ENCODE data around the gene GLI1.
"Not testable (repeated sequence)": the region's sequence is repeated elsewhere in the genome, so short reads cannot be mapped to it uniquely, and the experiment has no call there.

The GLI1 gene
- long read RNA-seq, result 0 reads

DNA sequence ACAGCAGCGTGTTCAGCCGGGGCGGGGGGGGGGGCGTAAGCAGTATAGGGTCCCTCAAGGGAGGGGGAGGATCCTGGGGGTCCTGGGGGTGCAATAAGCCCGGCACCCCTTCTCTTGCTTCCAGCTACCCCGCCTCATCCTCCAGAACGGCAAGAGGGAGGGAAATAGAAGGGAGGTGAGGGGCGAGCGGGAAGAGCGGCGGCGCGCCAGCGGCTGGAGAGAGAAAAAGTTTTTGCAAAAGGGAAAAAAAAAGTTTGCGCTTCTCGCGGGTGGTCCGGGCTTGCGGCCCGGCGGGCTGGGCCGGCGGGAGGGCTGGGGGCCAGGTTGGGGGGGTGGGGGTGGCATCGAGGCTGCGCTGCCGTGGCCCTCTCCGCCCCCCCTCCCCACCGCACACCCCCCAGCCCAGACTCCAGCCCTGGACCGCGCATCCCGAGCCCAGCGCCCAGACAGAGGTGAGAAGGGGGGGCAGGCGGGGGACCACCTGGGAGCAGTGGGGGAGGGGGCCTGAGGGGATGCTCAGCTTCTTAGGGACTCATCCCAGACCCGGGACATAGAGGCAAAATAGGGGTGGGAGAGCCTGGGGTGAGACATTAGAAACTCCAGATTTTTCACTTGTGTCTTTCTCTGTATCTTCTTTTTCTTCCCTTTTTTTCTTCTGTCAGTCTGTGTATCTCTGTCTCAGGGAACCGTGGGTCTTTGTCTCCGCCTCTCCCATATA, at the start of gene GLI1:
GLI1 (plus strand) TSS at position 36 of the 718 bp plus-strand sequence. CDS start 3,907 bp downstream, outside the sequence.
- Histone ChIP-seq H3K27ac (replicated peaks) (no peak within 1 kb of the TSS), H3K27me3 (ENCODE audit: insufficient read depth, poor library complexity, severe bottlenecking) (peaks cover 17% of the 10 kb centered on the region), H3K4me3 (replicated peaks; ENCODE audit: insufficient read depth, low read length) (peak within 1 kb of the TSS; percentile 60)
- no peak for TF ChIP-seq POLR2AphosphoS5 (IDR thresholded peaks at IDR 0.05; ENCODE audit: low read depth)
- no peak for TF ChIP-seq SPI1 (IDR thresholded peaks at IDR 0.05; ENCODE audit: borderline replicate concordance, low read depth)
- TF ChIP-seq, protein P1, sequence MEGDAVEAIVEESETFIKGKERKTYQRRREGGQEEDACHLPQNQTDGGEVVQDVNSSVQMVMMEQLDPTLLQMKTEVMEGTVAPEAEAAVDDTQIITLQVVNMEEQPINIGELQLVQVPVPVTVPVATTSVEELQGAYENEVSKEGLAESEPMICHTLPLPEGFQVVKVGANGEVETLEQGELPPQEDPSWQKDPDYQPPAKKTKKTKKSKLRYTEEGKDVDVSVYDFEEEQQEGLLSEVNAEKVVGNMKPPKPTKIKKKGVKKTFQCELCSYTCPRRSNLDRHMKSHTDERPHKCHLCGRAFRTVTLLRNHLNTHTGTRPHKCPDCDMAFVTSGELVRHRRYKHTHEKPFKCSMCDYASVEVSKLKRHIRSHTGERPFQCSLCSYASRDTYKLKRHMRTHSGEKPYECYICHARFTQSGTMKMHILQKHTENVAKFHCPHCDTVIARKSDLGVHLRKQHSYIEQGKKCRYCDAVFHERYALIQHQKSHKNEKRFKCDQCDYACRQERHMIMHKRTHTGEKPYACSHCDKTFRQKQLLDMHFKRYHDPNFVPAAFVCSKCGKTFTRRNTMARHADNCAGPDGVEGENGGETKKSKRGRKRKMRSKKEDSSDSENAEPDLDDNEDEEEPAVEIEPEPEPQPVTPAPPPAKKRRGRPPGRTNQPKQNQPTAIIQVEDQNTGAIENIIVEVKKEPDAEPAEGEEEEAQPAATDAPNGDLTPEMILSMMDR (IDR thresholded peaks at IDR 0.05; ENCODE audit: insufficient read depth, low read length), result no peak
- TF ChIP-seq GABPA (IDR thresholded peaks at IDR 0.05; ENCODE audit: low read depth), result no peak
- TF ChIP-seq, protein P2, sequence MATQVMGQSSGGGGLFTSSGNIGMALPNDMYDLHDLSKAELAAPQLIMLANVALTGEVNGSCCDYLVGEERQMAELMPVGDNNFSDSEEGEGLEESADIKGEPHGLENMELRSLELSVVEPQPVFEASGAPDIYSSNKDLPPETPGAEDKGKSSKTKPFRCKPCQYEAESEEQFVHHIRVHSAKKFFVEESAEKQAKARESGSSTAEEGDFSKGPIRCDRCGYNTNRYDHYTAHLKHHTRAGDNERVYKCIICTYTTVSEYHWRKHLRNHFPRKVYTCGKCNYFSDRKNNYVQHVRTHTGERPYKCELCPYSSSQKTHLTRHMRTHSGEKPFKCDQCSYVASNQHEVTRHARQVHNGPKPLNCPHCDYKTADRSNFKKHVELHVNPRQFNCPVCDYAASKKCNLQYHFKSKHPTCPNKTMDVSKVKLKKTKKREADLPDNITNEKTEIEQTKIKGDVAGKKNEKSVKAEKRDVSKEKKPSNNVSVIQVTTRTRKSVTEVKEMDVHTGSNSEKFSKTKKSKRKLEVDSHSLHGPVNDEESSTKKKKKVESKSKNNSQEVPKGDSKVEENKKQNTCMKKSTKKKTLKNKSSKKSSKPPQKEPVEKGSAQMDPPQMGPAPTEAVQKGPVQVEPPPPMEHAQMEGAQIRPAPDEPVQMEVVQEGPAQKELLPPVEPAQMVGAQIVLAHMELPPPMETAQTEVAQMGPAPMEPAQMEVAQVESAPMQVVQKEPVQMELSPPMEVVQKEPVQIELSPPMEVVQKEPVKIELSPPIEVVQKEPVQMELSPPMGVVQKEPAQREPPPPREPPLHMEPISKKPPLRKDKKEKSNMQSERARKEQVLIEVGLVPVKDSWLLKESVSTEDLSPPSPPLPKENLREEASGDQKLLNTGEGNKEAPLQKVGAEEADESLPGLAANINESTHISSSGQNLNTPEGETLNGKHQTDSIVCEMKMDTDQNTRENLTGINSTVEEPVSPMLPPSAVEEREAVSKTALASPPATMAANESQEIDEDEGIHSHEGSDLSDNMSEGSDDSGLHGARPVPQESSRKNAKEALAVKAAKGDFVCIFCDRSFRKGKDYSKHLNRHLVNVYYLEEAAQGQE (IDR thresholded peaks at IDR 0.05; ENCODE audit: insufficient replicate concordance, low read depth), result no peak
- DNase-seq (ENCODE audit: low read depth in 1 of 2, low spot score in 1 of 2), result no peak

DNA sequence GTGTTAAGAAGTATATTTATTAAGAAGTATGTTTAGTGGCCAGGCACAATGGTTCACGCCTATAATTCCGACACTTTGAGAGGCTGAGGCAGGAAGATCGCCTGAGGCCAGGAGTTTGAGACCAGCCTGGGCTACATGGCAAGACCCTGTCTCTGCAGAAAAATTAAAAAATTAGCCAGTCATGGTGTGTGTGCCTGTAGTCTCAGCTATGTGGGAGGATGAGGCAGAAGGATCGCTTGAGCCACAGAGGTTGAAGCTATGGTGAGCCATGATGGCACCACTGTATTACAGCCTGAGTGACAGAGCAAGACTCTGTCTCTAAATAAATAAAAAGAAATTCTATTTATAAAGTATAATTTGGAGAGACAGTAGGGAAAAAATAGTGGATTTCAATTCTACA, 49.1 kb upstream of the GLI1 start:
- Histone ChIP-seq H3K4me3 (replicated peaks; ENCODE audit: insufficient read depth, low read length) (no peak overlapping the region), H3K27me3 (ENCODE audit: insufficient read depth, poor library complexity, severe bottlenecking) (no peaks in the 10 kb centered on the region), H3K27ac (replicated peaks) (no peak overlapping the region)
- TF ChIP-seq, protein P2 (IDR thresholded peaks at IDR 0.05; ENCODE audit: insufficient replicate concordance, low read depth), result no peak
- no peak for TF ChIP-seq SPI1 (IDR thresholded peaks at IDR 0.05; ENCODE audit: borderline replicate concordance, low read depth)
- TF ChIP-seq GABPA (IDR thresholded peaks at IDR 0.05; ENCODE audit: low read depth), result no peak
- TF ChIP-seq POLR2AphosphoS5 (IDR thresholded peaks at IDR 0.05; ENCODE audit: low read depth), result no peak
- TF ChIP-seq, protein P1 (IDR thresholded peaks at IDR 0.05; ENCODE audit: insufficient read depth, low read length), result no peak
- DNase-seq (ENCODE audit: low read depth in 1 of 2, low spot score in 1 of 2), result no peak

DNA sequence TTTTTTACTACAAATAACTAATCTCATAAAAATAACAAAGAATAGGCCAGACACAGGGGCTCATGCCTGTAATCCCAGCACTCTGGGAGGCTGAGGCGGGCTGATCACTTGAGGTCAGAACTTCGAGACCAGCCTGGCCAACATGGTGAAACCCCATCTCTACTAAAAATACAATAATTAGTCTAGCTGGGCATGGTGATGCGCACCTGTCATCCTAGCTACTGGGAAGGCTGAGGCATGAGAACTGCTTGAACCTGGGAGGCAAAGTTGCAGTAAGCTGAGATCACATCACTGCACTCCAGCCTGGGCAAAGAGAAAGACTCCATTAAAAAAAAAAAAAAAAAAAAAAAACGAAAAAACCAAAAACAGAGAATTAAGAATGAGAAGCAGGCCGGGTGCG, 45.4 kb upstream of the GLI1 start:
- H3K4me3 ChIP-seq (replicated peaks; ENCODE audit: insufficient read depth, low read length); DNase-seq (ENCODE audit: low read depth in 1 of 2, low spot score in 1 of 2); H3K27ac ChIP-seq (replicated peaks); H3K27me3 ChIP-seq (ENCODE audit: insufficient read depth, poor library complexity, severe bottlenecking): not testable (repeated sequence)

DNA sequence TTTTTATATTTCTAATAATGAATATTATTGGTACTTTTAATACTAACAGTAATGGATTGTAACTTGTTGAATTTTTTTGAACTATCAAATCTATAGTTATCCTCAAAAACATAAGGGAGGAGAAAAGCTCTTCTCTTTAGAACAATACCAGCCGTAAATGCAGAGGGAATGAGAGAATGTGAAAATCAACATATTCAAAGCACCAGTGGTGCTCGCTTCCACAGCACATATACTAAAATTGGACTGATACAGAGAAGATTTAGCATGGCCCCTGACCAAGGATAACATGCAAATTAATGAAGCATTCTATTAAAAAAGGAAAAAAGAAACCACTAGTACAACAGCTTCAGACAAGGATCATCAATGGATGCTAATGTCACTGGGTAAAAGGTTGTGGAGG, 44.5 kb upstream of the GLI1 start:
- TF ChIP-seq POLR2AphosphoS5 (IDR thresholded peaks at IDR 0.05; ENCODE audit: low read depth), result no peak
- no peak for TF ChIP-seq SPI1 (IDR thresholded peaks at IDR 0.05; ENCODE audit: borderline replicate concordance, low read depth)
- TF ChIP-seq, protein P1 (IDR thresholded peaks at IDR 0.05; ENCODE audit: insufficient read depth, low read length), result no peak
- TF ChIP-seq GABPA (IDR thresholded peaks at IDR 0.05; ENCODE audit: low read depth), result no peak
- TF ChIP-seq, protein P2 (IDR thresholded peaks at IDR 0.05; ENCODE audit: insufficient replicate concordance, low read depth), result no peak
- Histone ChIP-seq H3K4me3 (replicated peaks; ENCODE audit: insufficient read depth, low read length) (no peak overlapping the region), H3K27ac (replicated peaks) (no peak overlapping the region), H3K27me3 (ENCODE audit: insufficient read depth, poor library complexity, severe bottlenecking) (no peaks in the 10 kb centered on the region)
- DNase-seq (ENCODE audit: low read depth in 1 of 2, low spot score in 1 of 2), result no peak
